Smooth muscle cell (in vitro differentiated cells): Measurements from ENCODE around the gene RTF2. TPM values are rescaled to one million over a fixed set of nuclear protein-coding genes. Genes with fewer than 3 reads are reported as not detected.

Source experiments
- DNase-seq: peaks from one replicate; lab custom pipeline; 2025; ENCODE audit not compliant: unreplicated experiment; lab: John Stamatoyannopoulos, UW
- H2AFZ ChIP-seq: fragments of 200-600 bp; sonication (generic); 2 replicates; pipeline ENCODE4 v1.6.0; 2016; ENCODE audit warnings: antibody characterized with exemption, low read depth, mild to moderate bottlenecking
- H3F3A ChIP-seq: fragments of 200-600 bp; sonication (generic); 2 replicates; pipeline ENCODE4 v1.6.0; 2017; ENCODE audit warnings: antibody characterized with exemption, low read depth
- H3K27ac ChIP-seq: fragments of 200-600 bp; sonication (generic); 2 replicates; pipeline ENCODE4 v1.5.1; 2016; ENCODE audit warnings: low read depth, mild to moderate bottlenecking
- H3K27me3 ChIP-seq: fragments of 200-600 bp; sonication (generic); 2 replicates; pipeline ENCODE4 v1.6.1; 2016; ENCODE audit warnings: low read depth, mild to moderate bottlenecking
- H3K36me3 ChIP-seq: fragments of 200-600 bp; sonication (generic); 2 replicates; pipeline ENCODE4 v1.5.1; 2016; ENCODE audit warnings: low read depth
- H3K4me1 ChIP-seq: fragments of 200-600 bp; sonication (generic); 2 replicates; pipeline ENCODE4 v1.5.1; 2016; ENCODE audit warnings: low read depth
- H3K4me2 ChIP-seq: fragments of 200-600 bp; sonication (generic); 2 replicates; pipeline ENCODE4 v1.6.0; 2016; ENCODE audit warnings: mild to moderate bottlenecking
- H3K4me3 ChIP-seq: fragments of 200-600 bp; sonication (generic); 2 replicates; pipeline ENCODE4 v1.5.1; 2016; ENCODE audit warnings: mild to moderate bottlenecking
- H3K79me2 ChIP-seq: fragments of 200-600 bp; sonication (generic); 2 replicates; pipeline ENCODE4 v1.6.0; 2016; ENCODE audit warnings: low read depth, mild to moderate bottlenecking
- H3K9ac ChIP-seq: fragments of 200-600 bp; sonication (generic); 2 replicates; pipeline ENCODE4 v1.6.0; 2016; ENCODE audit warnings: low read depth
- H3K9me3 ChIP-seq: fragments of 200-600 bp; sonication (generic); replicated peaks from 2 replicates; pipeline ENCODE4 v1.5.1; 2016; ENCODE audit warnings: low read depth
- H4K20me1 ChIP-seq: fragments of 200-600 bp; sonication (generic); 2 replicates; pipeline ENCODE4 v1.6.0; 2016; ENCODE audit warnings: low read depth
- CTCF ChIP-seq: fragments of 200-600 bp; sonication (generic); IDR thresholded peaks from 2 replicates; pipeline ENCODE4 v1.5.1; 2017; ENCODE audit warnings: borderline replicate concordance, mild to moderate bottlenecking, antibody characterized with exemption; ENCODE audit not compliant: insufficient read depth, poor library complexity, severe bottlenecking
- WGBS: methylation state at CpG from one replicate; pipeline ENCODE4 v1.1.7; 2016; ENCODE audit warnings: low lambda C conversion rate; 5-methylcytosine and 5-hydroxymethylcytosine counted together
- polyA plus RNA-seq: library from polyadenylated mRNA; unstranded; fragments of >200 nt; fragmentation: Nextera tagmentation; extraction: Ambion mirVana; gene quantifications from 2 replicates; pipeline ENCODE4 v1.2.1, GENCODE V29; 2016
- total RNA-seq: library from RNA; depleted of rRNA; stranded (reverse); fragments of >200 nt; gene quantifications from 2 replicates; pipeline ENCODE4 v1.2.3, GENCODE V29; 2014

The RTF2 gene
- total and polyA plus RNA-seq, 2 experiments from 2014 or later, result 38.0 to 106 TPM

- H3K4me1 ChIP-seq, result no peaks in the 10 kb centered on the region
- H3K9ac ChIP-seq, result no peak overlapping the region
- H4K20me1 ChIP-seq, result no peaks in the 10 kb centered on the region
- H3K36me3 ChIP-seq, result no peaks in the 10 kb centered on the region
- H3K27ac ChIP-seq, result peak overlapping the region; percentile 13
- H2AFZ ChIP-seq, result no peak overlapping the region
- no peaks in the 10 kb centered on the region for H3K79me2 ChIP-seq
- H3K4me2 ChIP-seq, result no peak overlapping the region
- TF ChIP-seq CTCF, result no peak
- H3K9me3 ChIP-seq, result no peaks in the 10 kb centered on the region
- DNase-seq, result no peak
- no peak overlapping the region for H3K4me3 ChIP-seq
- WGBS, result 41% methylated on average over 6 of the region's 6 CpGs
- no peaks in the 10 kb centered on the region for H3K27me3 ChIP-seq
- peaks cover 7% of the 10 kb centered on the region for H3F3A ChIP-seq
These were observed 34.6 kb upstream of the RTF2 start for GRCh38 chr20:56433880-56434255.

- H3K79me2 ChIP-seq, result no peaks in the 10 kb centered on the region
- DNase-seq, result no peak
- peaks cover 7% of the 10 kb centered on the region for H3K4me1 ChIP-seq
- TF ChIP-seq CTCF, result no peak
- H4K20me1 ChIP-seq, result no peaks in the 10 kb centered on the region
- WGBS, result 93% methylated on average over 12 of the region's 20 CpGs
- H3K4me2 ChIP-seq, result no peak overlapping the region
- H3K4me3 ChIP-seq, result no peak overlapping the region
- H3K27ac ChIP-seq, result no peak overlapping the region
- H3K9ac ChIP-seq, result no peak overlapping the region
- H3K36me3 ChIP-seq, result no peaks in the 10 kb centered on the region
- no peaks in the 10 kb centered on the region for H3K27me3 ChIP-seq
- peaks cover 23% of the 10 kb centered on the region for H3F3A ChIP-seq
- no peak overlapping the region for H2AFZ ChIP-seq
- no peaks in the 10 kb centered on the region for H3K9me3 ChIP-seq
These were observed 31.0 kb upstream of the RTF2 start for GRCh38 chr20:56437196-56437960.

GRCh38 chr20:56438284-56438683, 30.1 kb upstream of the RTF2 start:
- Histone ChIP-seq H3K27ac (no peak overlapping the region), H3K9me3 (no peaks in the 10 kb centered on the region), H3K9ac (no peak overlapping the region), H2AFZ (no peak overlapping the region), H4K20me1 (no peaks in the 10 kb centered on the region), H3K79me2 (no peaks in the 10 kb centered on the region), H3K4me1 (peaks cover 7% of the 10 kb centered on the region), H3F3A (peaks cover 23% of the 10 kb centered on the region), H3K27me3 (no peaks in the 10 kb centered on the region), H3K36me3 (no peaks in the 10 kb centered on the region), H3K4me2 (no peak overlapping the region), H3K4me3 (no peak overlapping the region)
- WGBS, result 91% methylated on average over 4 of the region's 4 CpGs
- DNase-seq, result no peak
- no peak for TF ChIP-seq CTCF

- peak overlapping the region; percentile 88 for H3K27ac ChIP-seq
- peak overlapping the region; percentile 42 for H2AFZ ChIP-seq
- no peaks in the 10 kb centered on the region for H3K79me2 ChIP-seq
- H3K9me3 ChIP-seq, result no peaks in the 10 kb centered on the region
- H3K36me3 ChIP-seq, result no peaks in the 10 kb centered on the region
- no peak overlapping the region for H3K9ac ChIP-seq
- no peaks in the 10 kb centered on the region for H4K20me1 ChIP-seq
- WGBS, result 7% methylated on average over 5 of the region's 5 CpGs
- DNase-seq, result no peak
- peaks cover 7% of the 10 kb centered on the region for H3K4me1 ChIP-seq
- TF ChIP-seq CTCF, result no peak
- H3K27me3 ChIP-seq, result no peaks in the 10 kb centered on the region
- H3F3A ChIP-seq, result peaks cover 23% of the 10 kb centered on the region
- peak overlapping the region; percentile 60 for H3K4me2 ChIP-seq
- H3K4me3 ChIP-seq, result no peak overlapping the region
These were observed 28.6 kb upstream of the RTF2 start for GRCh38 chr20:56439771-56440291.
